GM10248 (cell line): Measurements from ENCODE around the gene BABAM2.
"Not testable (repeated sequence)": the region's sequence is repeated elsewhere in the genome, so short reads cannot be mapped to it uniquely, and the experiment has no call there.

Experiments used
- CTCF ChIA-PET: fragments of 300-600 bp; sonication (Branson Sonifier 250); formaldehyde crosslinking; extraction: SDS; loops from one replicate; lab custom pipeline; 2021; ENCODE audit warnings: antibody characterized with exemption; lab: Yijun Ruan, JAX
- POLR2A ChIA-PET: fragments of 350-650 bp; sonication (Branson Sonifier 250); formaldehyde crosslinking; extraction: SDS; loops from one replicate; lab custom pipeline; 2020; ENCODE audit warnings: antibody characterized with exemption; lab: Yijun Ruan, JAX
- DNase-seq: peaks from one replicate; pipeline ENCODE4 v3.0.0; 2012; ENCODE audit errors: extremely low spot score
- TF ChIP-seq, protein P1 (sequence below): IDR thresholded peaks from 2 replicates; pipeline ENCODE4 v1.5.1; 2012; ENCODE audit warnings: mild to moderate bottlenecking, low read depth; ENCODE audit errors: extremely low read depth, missing control alignments, control extremely low read depth

The BABAM2 gene

DNA sequence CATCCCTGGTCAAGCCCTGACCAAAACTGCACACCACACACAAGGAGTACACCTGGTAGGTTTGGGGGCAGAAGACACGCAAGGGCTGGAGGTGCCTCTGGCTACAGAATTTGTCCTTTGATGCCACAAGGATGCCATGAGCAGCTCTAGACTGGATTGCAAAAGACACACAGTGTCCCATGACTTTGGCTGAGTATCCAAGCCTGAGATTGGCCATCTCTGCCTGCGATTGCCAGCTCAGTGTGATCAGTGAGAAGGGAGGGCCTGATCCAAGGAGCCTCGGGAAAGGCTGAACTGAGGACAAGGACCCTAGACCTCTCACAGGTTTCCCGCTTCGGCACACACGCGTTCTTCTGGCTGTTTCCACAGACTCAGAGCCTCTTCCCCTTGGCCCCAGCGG lies 442.2 kb downstream of the BABAM2 start:
- ChIA-PET POLR2A (interaction anchor here (1.1 kb wide), 1 partner anchor 60 kb away, joined by 4 read pairs; the partner anchor contains the start of gene FOSL2), CTCF (interaction anchor here (0.9 to 1.2 kb wide), 3 partner anchors 21 to 607 kb away, joined by 3 read pairs; no protein-coding TSS in a partner anchor)
- TF ChIP-seq, protein P1, sequence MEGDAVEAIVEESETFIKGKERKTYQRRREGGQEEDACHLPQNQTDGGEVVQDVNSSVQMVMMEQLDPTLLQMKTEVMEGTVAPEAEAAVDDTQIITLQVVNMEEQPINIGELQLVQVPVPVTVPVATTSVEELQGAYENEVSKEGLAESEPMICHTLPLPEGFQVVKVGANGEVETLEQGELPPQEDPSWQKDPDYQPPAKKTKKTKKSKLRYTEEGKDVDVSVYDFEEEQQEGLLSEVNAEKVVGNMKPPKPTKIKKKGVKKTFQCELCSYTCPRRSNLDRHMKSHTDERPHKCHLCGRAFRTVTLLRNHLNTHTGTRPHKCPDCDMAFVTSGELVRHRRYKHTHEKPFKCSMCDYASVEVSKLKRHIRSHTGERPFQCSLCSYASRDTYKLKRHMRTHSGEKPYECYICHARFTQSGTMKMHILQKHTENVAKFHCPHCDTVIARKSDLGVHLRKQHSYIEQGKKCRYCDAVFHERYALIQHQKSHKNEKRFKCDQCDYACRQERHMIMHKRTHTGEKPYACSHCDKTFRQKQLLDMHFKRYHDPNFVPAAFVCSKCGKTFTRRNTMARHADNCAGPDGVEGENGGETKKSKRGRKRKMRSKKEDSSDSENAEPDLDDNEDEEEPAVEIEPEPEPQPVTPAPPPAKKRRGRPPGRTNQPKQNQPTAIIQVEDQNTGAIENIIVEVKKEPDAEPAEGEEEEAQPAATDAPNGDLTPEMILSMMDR = no peak
- DNase-seq = no peak

DNA sequence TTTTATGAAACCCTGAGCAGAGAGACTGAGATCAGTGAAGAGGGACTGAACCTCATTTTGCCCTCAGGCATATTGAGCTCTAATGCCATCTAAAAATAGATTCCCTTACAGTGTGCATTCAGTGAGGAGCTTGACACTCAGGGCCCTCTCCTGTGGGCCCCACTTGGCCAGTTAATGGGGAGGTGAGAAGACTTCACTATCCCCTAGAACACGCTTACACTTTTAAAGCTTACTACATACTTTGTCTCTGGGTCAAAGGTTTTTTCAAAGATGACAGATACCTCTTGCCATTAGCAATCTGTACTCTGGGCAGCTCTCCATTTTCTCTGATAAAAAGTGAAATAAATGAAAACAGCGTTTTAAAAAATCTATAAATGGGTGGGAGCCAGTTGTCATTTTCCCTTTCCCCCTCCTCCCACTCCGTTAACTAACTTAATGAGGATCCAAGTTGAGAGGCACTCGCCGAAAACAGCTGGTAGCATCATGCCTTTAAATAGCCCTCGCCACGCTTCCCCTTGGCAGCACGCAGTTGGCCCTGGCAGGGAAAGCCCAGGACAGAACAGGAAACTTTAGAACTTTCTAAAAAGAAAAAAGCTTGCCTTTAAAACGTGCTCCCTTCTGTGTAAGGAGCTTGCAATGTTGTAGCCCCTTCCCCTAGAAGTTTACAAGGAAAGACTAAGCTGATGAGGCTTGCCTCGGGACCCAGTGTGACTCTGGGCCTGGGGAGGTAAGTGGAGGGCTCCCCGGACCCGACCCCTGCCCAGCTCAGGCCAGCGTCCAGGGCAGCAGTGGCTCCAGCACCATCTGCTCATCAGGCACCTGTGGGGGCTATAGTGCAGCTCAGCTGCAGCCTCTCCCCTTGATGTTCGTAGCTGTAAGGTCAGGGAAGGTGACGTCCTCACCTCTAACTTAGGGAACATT lies 443.3 kb downstream of the BABAM2 start:
- no peak for DNase-seq
- TF ChIP-seq, protein P1 = no peak
- CTCF ChIA-PET = interaction anchor here (0.8 to 0.9 kb wide), 3 partner anchors 23 to 120 kb away, joined by 3 read pairs; no protein-coding TSS in a partner anchor
- POLR2A ChIA-PET = no interaction called here

- CTCF ChIA-PET = interaction anchor here (0.9 kb wide), 1 partner anchor 119 kb away, joined by 3 read pairs; no protein-coding TSS in a partner anchor
- POLR2A ChIA-PET = no interaction called here
- TF ChIP-seq, protein P1 = no peak
- no peak for DNase-seq
Measured at GRCh38 chr2:28334527-28334894, 444.0 kb downstream of the BABAM2 start.

DNA sequence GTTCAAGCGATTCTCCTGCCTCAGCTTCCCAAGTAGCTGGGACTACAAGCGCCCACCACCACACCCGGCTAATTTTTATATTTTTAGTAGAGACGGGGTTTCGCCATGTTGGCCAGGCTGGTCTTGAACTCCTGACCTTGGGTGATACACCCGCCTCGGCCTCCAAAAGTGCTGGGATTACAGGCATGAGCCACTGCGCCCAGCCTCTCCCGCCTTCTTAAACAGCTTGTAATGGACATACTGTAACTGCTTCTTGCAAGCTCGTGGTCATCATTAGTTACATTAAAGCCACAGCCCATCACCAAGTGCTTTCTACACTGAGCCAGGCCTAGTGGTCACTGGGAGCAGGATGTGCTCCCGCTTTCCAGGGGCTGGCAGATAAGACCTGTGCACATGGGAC lies 444.7 kb downstream of the BABAM2 start:
- DNase-seq, CTCF ChIA-PET, POLR2A ChIA-PET: not testable (repeated sequence)

- ChIA-PET CTCF (no interaction called here), POLR2A (no interaction called here)
- no peak for DNase-seq
- TF ChIP-seq, protein P1 = no peak
Measured at GRCh38 chr2:28335666-28336065, 445.1 kb downstream of the BABAM2 start.

DNA sequence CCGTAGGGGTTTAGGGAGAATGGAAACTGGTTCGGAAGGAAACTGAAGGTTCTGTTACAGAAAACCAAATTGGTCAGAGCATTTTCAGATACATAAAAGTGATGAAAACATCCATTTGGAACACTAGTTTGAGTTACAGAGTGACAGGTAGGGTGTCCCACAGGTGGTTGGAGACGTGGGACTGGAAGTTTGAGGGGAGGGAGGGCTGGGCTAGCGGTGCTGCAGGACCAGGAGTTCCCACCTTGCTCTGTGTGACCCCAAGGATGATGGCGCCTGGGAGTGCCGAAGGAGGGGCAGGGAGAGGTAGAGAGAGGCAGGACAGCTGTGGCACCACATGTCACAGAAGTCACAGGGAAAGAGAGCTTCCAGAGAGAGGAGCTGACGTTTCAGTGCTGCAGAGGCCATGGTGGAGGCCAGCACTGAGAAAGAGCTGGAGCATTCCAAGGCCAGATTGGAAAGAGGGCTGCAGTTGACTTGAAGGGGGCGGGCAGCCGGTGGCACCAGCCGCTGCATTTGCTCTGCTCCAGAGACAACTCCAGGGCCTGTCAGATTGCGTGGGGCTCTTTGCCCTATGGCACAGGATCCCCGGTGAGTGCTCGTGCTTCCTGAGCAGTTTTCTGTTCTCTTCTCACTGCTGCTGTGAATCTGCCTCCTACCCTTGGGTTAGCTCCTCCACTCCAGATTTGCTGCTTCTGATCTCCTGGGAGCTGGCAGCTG lies 445.9 kb downstream of the BABAM2 start:
- CTCF ChIA-PET = interaction anchor here (1.3 kb wide), 1 partner anchor 10 kb away, joined by 4 read pairs; no protein-coding TSS in a partner anchor

More for the DNA sequence above, 445.9 kb downstream of the BABAM2 start:
- TF ChIP-seq, protein P1 = no peak
- POLR2A ChIA-PET = no interaction called here
- no peak for DNase-seq
